GM19025 (cell line): Measurements from ENCODE around the gene CRYL1.

Experiments used
- ATAC-seq: cut with Tn5 transposase; IDR thresholded peaks from one replicate; pipeline ENCODE4 v1.9.1; 2021; ENCODE audit warnings: mild to moderate bottlenecking, low read depth, moderate library complexity; ENCODE audit not compliant: unreplicated experiment

CRYL1 gene

DNA sequence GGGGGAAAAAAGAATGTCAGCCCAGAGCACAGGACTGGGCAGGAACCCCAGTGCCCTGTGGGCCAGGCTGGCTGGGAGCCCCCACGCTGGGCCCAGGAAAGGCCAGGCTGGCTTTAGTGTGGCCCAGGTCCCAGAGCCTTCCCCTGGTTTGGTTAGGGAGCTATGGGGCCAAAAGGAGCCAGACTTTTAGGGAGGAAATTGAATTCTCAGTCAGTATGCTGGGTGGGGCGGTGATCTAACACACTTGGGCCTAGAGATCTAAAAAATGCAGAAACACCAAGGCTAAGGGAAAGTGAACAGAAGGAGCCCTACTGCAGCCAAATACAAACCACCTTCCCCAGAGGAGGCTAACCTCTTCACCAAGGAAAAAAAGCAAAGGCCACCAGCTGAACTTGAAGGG lies 137.5 kb downstream of the CRYL1 start:
- ATAC-seq: no peak

DNA sequence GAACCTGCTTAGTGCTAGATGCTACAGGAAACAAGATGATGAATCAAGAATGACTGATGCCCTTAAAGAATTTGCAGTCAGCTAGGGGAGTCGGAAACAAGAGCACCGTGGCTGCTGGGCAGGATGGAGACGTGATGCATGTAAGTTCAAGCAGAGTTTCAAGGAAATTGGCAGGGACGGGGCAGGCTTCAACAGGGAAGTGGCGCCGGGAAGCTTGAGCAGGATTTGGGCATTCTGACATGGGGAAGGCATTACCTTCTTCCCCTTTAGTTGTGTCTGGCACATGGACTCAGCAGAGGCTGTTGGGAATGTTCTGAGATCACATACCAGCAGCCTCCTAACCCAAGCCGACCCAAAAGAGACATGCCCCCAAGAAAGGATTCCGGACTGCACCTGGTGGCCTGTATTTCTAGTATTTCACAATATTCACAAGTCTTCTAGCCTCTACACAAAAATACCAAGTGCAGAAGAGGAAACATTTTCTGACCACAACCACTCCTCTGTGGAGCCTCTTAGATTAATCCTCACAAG lies 138.2 kb downstream of the CRYL1 start:
- no peak for ATAC-seq

DNA sequence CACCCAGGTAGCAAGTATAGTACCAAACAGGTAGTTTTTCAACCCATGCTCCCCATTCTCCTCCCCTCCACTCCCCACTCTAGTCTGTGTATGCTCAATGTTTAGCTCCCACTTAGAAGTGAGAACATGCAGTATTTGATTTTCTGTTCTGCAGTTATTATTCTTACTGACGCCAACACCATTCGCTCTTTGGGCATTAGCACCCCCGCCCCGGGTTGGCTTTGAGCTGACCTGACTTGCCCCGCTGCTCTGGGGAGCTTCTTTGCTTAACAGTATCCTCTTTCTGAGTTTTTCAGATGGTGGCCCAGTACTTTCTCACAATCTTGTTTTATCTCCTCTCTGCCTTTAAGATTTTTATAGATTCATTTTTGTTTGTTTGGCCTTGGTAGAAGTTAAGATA lies 138.7 kb downstream of the CRYL1 start:
- ATAC-seq: no peak

DNA sequence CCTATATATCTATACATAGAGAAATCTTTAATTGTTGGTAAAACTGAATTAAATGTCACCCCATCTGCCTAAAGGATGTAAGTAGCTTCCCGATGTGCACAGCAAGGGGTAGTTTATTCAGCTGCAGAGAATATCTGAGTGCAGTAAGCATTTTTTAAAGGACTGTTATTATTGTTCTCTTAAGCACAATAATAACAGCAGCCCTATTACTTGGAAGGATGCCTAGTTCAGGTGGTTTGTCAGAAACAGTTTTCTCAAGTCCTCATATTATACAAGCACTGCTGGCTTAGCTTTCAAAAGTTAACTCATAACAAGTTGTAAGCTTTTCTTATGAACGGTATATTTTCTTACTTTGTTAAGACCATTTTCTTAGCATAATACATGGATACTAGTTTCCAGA lies 142.6 kb downstream of the CRYL1 start:
- no peak for ATAC-seq

DNA sequence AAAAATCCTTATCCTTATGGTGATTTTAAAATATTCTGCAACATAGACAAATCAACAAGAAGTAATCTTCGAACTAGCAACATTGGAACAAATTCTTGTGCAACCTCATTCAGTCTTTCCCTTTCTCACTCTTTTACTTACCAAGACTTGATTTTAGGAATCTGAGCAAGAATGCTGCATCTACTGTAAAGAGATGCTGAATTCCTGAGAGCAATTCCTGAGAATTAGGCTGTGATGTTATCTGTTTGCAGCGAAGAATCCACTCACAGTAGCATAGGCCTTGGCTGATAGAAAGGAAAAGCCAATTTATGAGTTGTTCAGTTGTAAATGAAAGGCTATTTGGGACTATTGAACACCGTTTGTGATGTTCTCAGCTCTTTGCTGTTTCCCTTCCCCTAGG lies 144.3 kb downstream of the CRYL1 start:
- no peak for ATAC-seq

DNA sequence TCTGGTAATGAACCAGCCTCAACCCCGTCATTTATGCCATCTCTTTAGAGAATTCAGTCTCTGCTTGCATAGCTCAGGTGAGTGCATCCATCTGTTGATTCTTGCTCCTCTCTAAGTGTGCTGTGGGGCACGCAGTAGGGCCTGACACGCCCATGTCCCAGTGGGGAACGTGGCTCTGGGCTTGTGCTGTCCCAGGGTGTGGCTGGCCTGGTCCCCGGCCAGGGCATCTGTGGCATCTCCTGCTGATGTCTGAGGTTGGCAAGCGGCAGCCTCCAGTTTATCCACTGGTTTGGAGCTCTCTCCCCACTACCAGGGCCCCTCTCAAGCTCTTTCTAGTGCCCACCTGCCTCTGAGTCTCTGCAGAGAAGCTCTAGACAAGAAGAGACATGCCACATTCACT lies 146.9 kb downstream of the CRYL1 start:
- ATAC-seq: no peak

DNA sequence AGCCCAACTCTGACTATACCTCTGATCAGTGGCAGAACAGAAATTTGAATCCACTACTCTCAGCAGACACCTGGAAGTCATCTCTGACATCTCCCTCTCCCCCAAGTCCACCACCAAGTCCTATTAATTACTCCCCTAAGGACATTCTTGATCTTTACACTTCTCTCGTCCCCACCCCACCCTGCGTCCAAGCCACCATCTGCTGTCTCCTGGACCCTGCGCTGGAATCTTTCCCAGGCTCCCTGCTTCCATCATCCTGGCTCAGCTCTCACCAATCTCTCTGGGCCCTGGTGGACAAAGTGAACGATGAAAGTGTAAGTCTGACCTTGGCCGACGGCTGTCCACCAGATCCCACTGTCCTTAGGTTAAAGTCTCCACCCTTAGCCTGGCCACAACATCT lies 147.9 kb downstream of the CRYL1 start:
- no peak for ATAC-seq

DNA sequence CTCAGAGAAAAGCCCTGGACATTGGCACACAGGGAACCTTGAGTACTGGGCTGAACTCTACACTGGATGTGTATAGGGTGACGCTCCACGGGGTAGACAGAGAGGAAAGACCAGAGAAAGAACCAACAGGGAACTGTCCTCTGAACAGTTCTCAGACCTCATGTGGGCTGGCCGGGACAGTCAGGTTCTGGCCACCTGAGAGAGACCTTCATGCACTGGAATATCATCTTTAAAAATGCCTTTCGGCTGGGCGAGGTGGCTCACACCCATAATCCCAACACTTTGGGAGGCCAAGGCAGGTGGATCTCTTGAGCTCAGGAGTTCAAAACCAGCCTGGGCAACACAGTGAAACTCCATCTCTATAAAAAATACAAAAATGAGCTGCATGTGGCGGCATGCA lies 149.8 kb downstream of the CRYL1 start:
- ATAC-seq: no peak

DNA sequence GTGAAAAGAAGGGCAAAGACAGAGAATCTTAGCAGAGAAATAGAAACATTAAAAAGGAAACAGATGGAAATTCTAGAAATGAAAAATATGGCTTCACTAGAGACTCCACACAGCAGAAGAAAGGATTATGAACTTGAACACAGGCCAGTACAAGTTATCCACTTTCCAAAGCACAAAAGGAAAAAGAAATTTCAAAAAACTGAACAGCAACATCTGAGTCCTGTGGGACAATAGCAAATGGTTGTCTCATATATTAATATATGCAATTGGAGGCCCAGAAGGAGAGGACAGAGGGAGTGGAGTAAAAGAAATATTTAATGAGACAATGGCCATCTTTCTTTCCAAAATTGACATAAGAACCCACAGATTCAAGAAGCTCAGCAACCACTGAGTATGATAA lies 151.8 kb downstream of the CRYL1 start:
- ATAC-seq: no peak

DNA sequence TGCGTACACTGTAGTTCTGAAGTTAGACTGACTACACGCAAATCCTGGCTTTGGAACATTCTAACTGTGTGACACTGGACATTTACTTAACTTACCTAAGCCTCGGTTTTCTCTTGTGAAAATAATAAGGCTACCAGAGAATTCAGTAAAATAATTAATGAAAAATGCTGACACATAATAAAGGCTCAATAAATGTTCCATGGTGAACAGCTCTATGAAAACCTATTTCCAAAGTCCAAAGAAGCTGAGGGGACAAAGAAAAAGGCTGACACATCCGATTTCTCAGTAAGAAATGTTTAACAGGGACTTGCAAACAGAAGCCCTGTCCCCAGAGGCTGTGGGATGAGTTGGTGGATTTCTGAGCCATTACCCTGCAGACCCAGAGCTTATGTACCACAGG lies 153.8 kb downstream of the CRYL1 start:
- no peak for ATAC-seq

DNA sequence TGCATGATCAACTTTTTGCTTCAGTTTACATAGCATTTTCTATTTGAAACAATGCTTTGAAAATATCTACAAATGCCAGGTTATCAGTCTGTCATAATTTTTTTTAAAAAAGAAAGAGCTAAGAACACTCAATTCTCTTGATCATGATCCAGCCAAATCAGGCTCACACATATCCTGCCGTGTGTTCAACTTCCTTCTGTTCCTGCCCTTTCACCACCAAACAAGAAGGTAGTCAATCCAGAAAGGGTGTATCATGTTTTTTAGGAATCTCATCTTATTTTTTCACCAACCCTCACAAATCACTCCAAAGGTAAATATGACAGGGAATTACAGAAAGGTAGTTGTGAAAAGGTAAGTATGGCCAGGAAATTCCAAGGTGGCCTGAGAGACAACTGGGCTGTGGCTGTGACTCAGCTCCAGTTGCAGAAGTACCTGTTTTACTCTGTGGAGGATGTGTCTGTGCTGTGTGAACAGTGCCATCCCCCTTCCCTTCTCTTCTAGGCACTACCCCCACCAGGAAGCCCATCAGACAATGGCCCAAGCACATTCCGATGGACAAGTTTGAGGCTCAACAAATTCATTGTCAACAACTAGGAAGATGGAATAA lies 154.7 kb downstream of the CRYL1 start:
- no peak for ATAC-seq

DNA sequence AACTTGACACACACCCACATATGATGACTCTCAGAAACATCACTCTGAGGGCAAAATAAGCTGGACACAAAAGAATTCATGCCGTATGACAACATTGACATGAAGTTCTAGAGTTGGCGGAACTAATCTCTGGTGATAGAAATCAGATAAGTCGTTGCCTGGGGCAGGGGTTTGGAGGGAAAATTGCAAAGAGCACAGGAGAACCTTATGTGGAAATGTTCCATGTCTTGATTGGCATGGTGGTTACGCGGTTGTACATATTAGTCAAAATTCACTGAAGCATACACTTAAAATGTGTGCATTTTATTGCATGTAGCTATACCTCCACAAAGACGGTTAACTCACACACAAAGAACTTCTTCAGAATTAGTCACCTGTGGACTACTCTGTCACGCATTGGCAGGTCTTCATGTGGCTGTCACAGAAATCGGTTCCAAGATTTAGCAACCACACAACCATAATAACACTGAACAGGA lies 155.7 kb downstream of the CRYL1 start:
- no peak for ATAC-seq

DNA sequence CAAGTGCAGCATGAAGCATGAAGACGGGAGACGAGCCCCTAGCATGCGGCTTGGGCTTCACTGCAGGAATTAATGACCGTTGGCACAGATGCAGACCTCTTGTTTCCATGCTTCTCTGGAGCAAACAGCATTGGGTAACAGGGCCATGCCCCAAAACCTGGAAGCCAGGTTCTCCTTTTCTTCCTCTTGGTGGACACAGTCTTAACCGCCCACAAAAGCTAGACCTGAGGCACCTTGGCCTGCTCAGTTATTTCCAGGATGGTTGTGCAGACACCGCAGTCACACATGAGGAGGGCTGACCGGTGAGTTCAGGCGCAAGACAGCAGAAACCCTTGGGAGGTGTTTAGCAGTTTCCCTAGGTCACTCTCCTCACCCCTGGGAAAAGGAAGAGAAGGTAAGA lies 159.6 kb downstream of the CRYL1 start:
- no peak for ATAC-seq

DNA sequence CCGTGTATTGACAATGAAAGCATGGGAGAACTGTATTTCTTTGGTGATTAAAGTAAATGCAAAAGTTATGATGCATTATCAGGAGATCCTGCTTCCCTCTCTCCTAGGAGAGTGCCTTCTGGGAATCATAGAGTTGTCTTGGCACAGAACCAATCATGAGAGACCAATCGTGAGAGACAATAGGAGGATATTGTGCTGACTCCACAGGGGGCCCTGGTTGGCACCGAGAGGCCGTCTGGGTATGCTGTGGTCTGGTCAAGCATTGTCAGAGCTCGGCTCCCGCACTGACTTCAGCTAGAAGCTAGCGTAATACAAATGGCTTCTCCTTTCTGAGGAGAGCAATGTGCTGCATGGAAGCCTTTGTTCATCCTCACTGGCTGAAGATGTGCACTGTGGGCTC lies 162.1 kb downstream of the CRYL1 start:
- no peak for ATAC-seq

DNA sequence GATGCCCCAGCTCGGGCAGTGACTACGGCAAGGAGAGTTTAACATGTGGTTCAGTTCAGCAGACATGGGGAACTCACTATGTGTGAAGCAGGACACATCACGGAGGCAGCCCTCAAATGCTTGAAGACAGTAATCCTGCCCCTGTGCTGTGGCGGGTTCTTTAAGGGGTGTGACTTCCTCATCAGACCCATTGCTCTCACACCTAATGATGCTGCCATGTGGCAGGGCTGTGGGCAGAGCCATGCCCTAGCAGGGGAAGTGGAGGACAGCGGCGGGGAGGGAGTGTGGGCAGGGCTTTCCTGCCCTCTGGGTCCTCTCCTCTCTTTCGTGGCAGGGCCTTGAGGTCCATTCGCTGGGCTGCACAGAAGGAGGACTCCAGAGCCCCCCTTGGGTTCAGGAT lies 162.5 kb downstream of the CRYL1 start:
- ATAC-seq: no peak

DNA sequence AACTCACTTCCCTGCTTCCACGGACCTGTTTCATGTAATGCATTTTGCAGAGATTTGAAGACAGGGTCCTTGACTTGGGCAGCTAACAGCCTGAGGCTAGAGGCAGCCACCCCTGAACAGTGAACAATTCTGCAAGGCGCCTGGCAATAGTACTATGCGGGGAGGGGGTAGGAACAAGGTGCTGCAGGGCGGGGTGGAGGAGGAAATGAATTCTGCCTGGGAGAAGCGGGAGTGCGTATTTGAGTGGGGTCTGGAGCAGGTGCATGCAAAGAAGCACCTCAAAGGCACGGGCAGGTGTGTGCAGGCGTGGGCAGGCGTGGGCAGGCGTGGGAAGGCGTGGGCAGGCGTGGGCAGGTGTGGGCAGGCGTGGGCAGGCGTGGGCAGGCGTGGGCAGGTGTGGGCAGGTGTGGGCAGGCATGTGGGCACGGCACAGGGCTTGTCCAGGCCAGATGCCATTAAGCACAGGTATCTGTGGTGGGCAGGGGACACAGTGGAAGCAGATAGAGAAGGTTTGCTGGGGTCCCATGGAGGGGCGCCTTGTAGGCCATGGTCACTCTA lies 163.1 kb downstream of the CRYL1 start:
- ATAC-seq: no peak

DNA sequence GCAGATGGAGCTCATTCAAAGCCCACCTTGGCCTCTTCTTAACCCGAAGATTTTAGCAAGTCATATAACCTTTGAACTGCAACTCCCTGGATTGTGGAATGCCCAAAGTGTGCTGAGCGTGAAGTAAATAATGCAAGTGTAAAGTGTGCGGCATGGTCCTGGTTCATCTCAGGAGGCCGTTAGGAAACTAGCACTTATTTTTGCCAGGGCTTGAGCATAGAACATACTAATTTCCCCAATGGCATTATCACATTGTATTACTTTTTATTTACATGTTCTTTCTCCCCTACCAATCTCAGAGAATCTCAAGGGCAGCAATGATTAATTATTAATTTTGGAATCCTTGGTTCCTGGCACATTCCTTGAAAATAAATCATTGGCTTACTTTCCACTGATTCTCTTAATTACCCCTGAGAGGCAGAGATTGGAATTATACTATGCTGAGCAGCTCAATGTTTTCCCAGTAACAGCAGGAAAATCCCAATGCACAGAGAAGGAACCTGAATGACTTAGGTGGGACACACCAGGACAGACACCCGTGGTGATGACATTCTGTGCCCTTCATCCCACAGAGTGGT lies 164.7 kb downstream of the CRYL1 start:
- no peak for ATAC-seq

DNA sequence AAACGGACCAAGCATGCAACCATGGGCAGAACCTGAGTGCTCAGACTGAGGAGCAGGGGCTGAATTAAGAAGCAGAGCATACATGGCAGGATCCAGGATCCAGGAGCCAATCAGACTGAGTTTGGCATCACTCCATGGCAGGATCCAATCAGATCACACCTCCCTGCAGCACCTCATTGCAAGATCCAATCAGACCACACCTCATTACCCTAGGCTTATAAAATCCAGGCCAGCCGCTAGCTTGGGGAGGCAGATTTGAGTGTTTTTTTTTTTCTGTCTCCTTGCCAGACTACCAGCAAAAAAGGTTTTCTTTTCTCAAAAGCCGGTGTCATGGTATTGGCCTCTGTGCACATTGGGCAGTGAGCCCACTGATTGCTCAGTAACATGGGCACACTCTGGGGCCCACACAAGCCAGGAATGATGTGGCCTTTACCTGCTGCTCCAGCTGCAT lies 165.6 kb downstream of the CRYL1 start:
- no peak for ATAC-seq

DNA sequence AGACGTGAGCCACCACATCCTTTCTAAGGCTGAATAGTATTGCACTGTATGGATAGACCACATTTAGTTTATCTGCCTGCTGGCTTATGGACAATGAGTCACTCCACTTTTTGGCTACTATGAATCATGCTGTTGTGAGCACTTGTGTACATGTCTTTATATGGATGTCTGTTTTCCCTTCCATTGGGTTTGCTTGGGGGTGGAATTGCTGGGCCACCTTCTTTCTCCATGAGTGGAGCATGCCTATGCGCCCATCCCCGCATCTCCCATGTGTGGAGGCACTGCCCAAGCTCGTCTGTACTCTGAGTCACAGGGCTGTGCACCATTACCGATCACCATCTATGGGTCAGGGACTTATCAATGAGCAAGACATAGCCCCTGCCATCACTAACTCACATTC lies 166.3 kb downstream of the CRYL1 start:
- no peak for ATAC-seq

DNA sequence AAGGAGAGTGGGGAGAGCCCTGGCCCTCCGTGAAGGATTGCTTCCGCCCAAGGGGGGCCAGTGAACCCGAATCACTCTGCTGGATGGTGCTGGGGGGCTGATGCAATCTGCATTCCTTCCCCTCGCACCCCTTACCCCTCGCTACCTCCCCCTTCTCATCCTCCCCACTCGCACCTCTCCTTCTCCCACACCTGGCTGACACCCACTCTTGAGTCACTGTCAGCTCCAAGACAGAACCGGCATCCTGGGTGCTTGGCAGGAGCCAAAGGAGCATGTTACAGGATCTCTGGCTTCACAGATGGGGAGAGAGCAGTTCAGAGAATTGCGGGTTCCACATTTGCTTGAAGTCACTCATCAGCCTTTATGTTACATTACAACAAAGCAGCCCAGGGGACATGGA lies 167.6 kb downstream of the CRYL1 start:
- ATAC-seq: no peak

DNA sequence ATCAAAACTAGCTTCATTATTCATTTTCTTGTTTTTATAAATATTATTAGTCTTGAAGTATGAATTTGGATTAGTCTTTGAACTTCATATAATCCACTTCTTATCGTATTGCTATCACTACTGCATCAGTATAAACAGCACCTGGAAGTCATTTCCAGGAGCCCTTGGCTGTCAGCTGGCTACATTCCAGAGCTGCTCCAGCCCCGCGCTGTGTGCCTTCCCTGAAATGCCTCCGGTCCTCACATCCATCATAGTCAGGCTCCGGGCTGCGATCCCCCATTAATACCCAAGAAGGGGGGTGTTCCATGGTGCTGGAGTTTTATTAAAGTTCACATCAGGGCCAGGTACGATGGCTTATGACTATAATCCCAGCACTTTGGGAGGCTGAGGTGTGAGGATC lies 169.2 kb downstream of the CRYL1 start:
- no peak for ATAC-seq

DNA sequence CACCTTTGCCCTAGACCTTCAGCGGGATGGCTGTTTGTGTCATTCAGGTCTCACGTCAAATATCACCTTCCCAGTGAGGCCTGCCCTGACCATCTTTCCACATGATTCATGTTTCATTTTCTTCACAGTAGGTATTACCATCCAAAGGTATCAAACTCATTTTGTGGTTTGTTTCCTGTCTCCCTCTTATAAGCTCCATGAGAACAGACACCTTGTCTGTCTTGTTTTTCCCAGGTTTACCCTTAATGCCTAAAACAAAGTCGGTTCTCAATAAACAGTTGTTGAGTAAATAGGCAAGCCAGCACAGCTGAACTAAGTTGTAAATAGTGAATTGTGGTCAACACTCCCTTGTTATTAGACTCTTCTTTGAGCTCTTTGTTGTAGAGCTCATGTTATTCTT lies 170.9 kb downstream of the CRYL1 start:
- ATAC-seq: no peak
